HEK293 (cell line): ENCODE data around the gene CNOT4.
A peak's percentile ranks its signal among the peaks of the same experiment; 100 is the strongest.

Experiments
- CTCF ChIA-PET: fragments of 350-600 bp; formaldehyde crosslinking; extraction: SDS; loops from one replicate; lab custom pipeline; 2021; ENCODE audit warnings: antibody characterized with exemption; lab: Yijun Ruan, JAX
- POLR2A ChIA-PET: fragments of 300-600 bp; formaldehyde crosslinking; extraction: SDS; loops from one replicate; lab custom pipeline; 2020; ENCODE audit warnings: antibody characterized with exemption, inconsistent platforms; lab: Yijun Ruan, JAX
- H3K27ac ChIP-seq: fragments of 200-500 bp; sonication (Bioruptor generic); 2 replicates; pipeline ENCODE4 v1.5.1; 2014; ENCODE audit warnings: low read depth, low read length, control low read depth, inconsistent platforms; ENCODE audit errors: extremely low read depth
- H3K36me3 ChIP-seq, 2 experiments: fragments of 200-500 bp in 1 of 2; sonication (Bioruptor generic) in 1 of 2; 1 replicate in 1 of 2; 2 replicates in 1 of 2; pipeline ENCODE4 v1.5.1; 2014 to 2017; ENCODE audit warnings: inconsistent platforms in 2 of 2, low read length in 2 of 2; ENCODE audit not compliant: control insufficient read depth in 2 of 2, insufficient read depth in 1 of 2
- H3K4me1 ChIP-seq: fragments of 200-500 bp; sonication (Bioruptor generic); 2 replicates; pipeline ENCODE4 v1.5.1; 2014; ENCODE audit warnings: mild to moderate bottlenecking, low read length, inconsistent platforms; ENCODE audit not compliant: control insufficient read depth, insufficient read depth
- H3K4me3 ChIP-seq: 2 replicates; pipeline ENCODE4 v1.5.1; 2011; ENCODE audit warnings: low read depth, mild to moderate bottlenecking, control low read depth, low read length, moderate library complexity
- H3K9me3 ChIP-seq: fragments of 200-500 bp; sonication (Bioruptor generic); 2 replicates; pipeline ENCODE4 v1.5.1; 2014; ENCODE audit warnings: low read depth, low read length, inconsistent platforms; ENCODE audit not compliant: control insufficient read depth, insufficient read depth
- MEIS1 ChIP-seq: sonication (generic); formaldehyde crosslinking; IDR thresholded peaks from 2 replicates; pipeline ENCODE4 v1.8.1; 2022; ENCODE audit warnings: missing genetic modification reagents, mild to moderate bottlenecking, borderline replicate concordance
- PRDM2 ChIP-seq: fragments of 450-650 bp; formaldehyde crosslinking; IDR thresholded peaks from 2 replicates; pipeline ENCODE4 v1.5.1; 2016; ENCODE audit warnings: missing biosample characterization, missing genetic modification characterization, borderline replicate concordance
- RBAK ChIP-seq: fragments of 450-650 bp; formaldehyde crosslinking; IDR thresholded peaks from 2 replicates; pipeline ENCODE4 v1.5.1; 2016; ENCODE audit warnings: missing biosample characterization, missing genetic modification characterization
- REST ChIP-seq: fragments of 450-650 bp; formaldehyde crosslinking; IDR thresholded peaks from 2 replicates; pipeline ENCODE4 v1.5.1; 2016; ENCODE audit warnings: missing biosample characterization, missing genetic modification characterization
- SP7 ChIP-seq: fragments of 450-650 bp; formaldehyde crosslinking; IDR thresholded peaks from 2 replicates; pipeline ENCODE4 v1.5.1; 2016; ENCODE audit warnings: missing biosample characterization, missing genetic modification characterization
- ZBTB21 ChIP-seq: fragments of 450-650 bp; formaldehyde crosslinking; IDR thresholded peaks from 2 replicates; pipeline ENCODE4 v1.5.1; 2017; ENCODE audit warnings: missing biosample characterization, missing genetic modification characterization
- ZNF10 ChIP-seq: fragments of 450-650 bp; formaldehyde crosslinking; IDR thresholded peaks from 2 replicates; pipeline ENCODE4 v1.5.1; 2017; ENCODE audit warnings: missing biosample characterization, missing genetic modification characterization
- ZNF146 ChIP-seq: fragments of 450-650 bp; formaldehyde crosslinking; IDR thresholded peaks from 2 replicates; pipeline ENCODE4 v1.5.1; 2016; ENCODE audit warnings: missing biosample characterization, missing genetic modification characterization
- ZNF148 ChIP-seq: fragments of 450-650 bp; formaldehyde crosslinking; IDR thresholded peaks from 2 replicates; pipeline ENCODE4 v1.5.0; 2017; ENCODE audit warnings: missing biosample characterization, missing genetic modification characterization, borderline replicate concordance
- ZNF221 ChIP-seq: fragments of 450-650 bp; formaldehyde crosslinking; IDR thresholded peaks from 2 replicates; pipeline ENCODE4 v1.5.1; 2017; ENCODE audit warnings: missing biosample characterization, missing genetic modification characterization, borderline replicate concordance
- ZNF404 ChIP-seq: fragments of 450-650 bp; formaldehyde crosslinking; IDR thresholded peaks from 2 replicates; pipeline ENCODE4 v1.5.1; 2017; ENCODE audit warnings: missing biosample characterization, missing genetic modification characterization
- ZNF518A ChIP-seq: fragments of 450-650 bp; formaldehyde crosslinking; conservative IDR thresholded peaks from 2 replicates; pipeline ENCODE4 v1.5.1; 2016; ENCODE audit warnings: low read depth, missing biosample characterization, missing genetic modification characterization
- ZNF529 ChIP-seq: fragments of 450-650 bp; formaldehyde crosslinking; IDR thresholded peaks from 2 replicates; pipeline ENCODE4 v1.5.1; 2017; ENCODE audit warnings: missing genetic modification characterization, missing biosample characterization; ENCODE audit not compliant: insufficient replicate concordance
- ZNF639 ChIP-seq: fragments of 450-650 bp; formaldehyde crosslinking; IDR thresholded peaks from 2 replicates; pipeline ENCODE4 v1.5.1; 2016; ENCODE audit warnings: missing biosample characterization, missing genetic modification characterization
- ZNF645 ChIP-seq: fragments of 450-650 bp; formaldehyde crosslinking; IDR thresholded peaks from 2 replicates; pipeline ENCODE4; 2016; ENCODE audit warnings: missing biosample characterization, missing genetic modification characterization

The CNOT4 gene

GRCh38 chr7:135509839-135510591, at the start of gene CNOT4:
Gene CNOT4 (minus strand): TSS chr7:135510102. CDS start chr7:135438331, 71,771 bp downstream.
- Histone ChIP-seq H3K4me3 (peak within 1 kb of the TSS; percentile 99), H3K27ac (peak within 1 kb of the TSS; percentile 79), H3K36me3 (no peaks in the 10 kb centered on the region), H3K9me3 (no peaks in the 10 kb centered on the region), H3K4me1 (peaks cover 3% of the 10 kb centered on the region)
- ChIA-PET POLR2A (interaction anchor here (0.9 to 1.4 kb wide), 2 partner anchors 13 to 49 kb away, joined by 3 read pairs; no protein-coding TSS in a partner anchor), CTCF (interaction anchor here (0.6 to 1.1 kb wide), 3 partner anchors 112 to 1304 kb away, joined by 3 to 4 read pairs (median 4); no protein-coding TSS in a partner anchor)
- TF ChIP-seq SP7 (tag by site-specific recombination) (peak; percentile 48), ZNF221 (tag by site-specific recombination) (no peak), ZNF645 (tag by site-specific recombination) (no peak), ZNF404 (tag by site-specific recombination) (no peak), ZNF639 (tag by site-specific recombination) (0 out of 2 replicates have a peak, but pooled peaks have one; percentile 16), ZBTB21 (tag by site-specific recombination) (peak; percentile 71), REST (peak; percentile 61), ZNF10 (no peak), RBAK (no peak), ZNF529 (tag by site-specific recombination) (no peak), MEIS1 (CRISPR knock-in tag) (no peak), ZNF148 (no peak), ZNF146 (tag by site-specific recombination) (no peak; the same call in 1 of the 2 replicates), ZNF518A (tag by site-specific recombination) (no peak; the same call in 1 of the 2 replicates), PRDM2 (tag by site-specific recombination) (no peak)
